K562 (cell line): ENCODE measurements around the gene NTRK3. TPM values are rescaled to one million over a fixed set of nuclear protein-coding genes. Genes with fewer than 3 reads are reported as not detected.

ENCODE experiments used
- ATAC-seq: fragments of 200-7000 bp; cut with Tn5 transposase; 3 replicates; pipeline ENCODE4 v1.9.1; 2020; ENCODE audit warnings: moderate library complexity
- BruUV-seq: library from RNA; stranded (reverse); fragments of 400-500 nt; replicated peaks from 2 replicates; lab custom pipeline; 2021; lab: Mats Ljungman, UMichigan
- CTCF ChIA-PET: fragments of 300-600 bp; formaldehyde crosslinking; extraction: SDS; loops from one replicate; lab custom pipeline; 2021; ENCODE audit warnings: low intra/inter-chr PET ratio; lab: Yijun Ruan, JAX
- POLR2A ChIA-PET: fragments of 300-600, 350-650 bp; sonication (Branson Sonifier 250); formaldehyde crosslinking; extraction: SDS; loops from one replicate; lab custom pipeline; 2021; ENCODE audit warnings: antibody characterized with exemption, inconsistent platforms; lab: Yijun Ruan, JAX
- DNase-seq, 4 experiments: peaks; one replicate each; pipeline versions ENCODE4 v3.0.0 to v3.0.0-alpha.2; 2011 to 2018; ENCODE audit warnings: low spot score in 3 of 4, mixed read lengths in 3 of 4; ENCODE audit errors: extremely low read depth in 1 of 4
- FAIRE-seq: peaks from 2 replicates; lab custom pipeline; 2011; peaks lifted over from hg19 to GRCh38; lab: Jason Lieb, UNC
- H2AFZ ChIP-seq: 2 replicates; pipeline ENCODE4 v1.6.0; 2011; ENCODE audit warnings: low read depth, low read length, control low read depth, inconsistent platforms
- H3K27ac ChIP-seq: fragments of 200-600 bp; 3 replicates; pipeline ENCODE4 v1.8.0; 2011; ENCODE audit warnings: low read depth, mild to moderate bottlenecking, control low read depth, inconsistent platforms, low read length, moderate library complexity, mixed read lengths; ENCODE audit errors: extremely low read depth
- H3K27me3 ChIP-seq, 2 experiments: fragments of 300-600 bp in 1 of 2; 2 replicates in 1 of 2; 3 replicates in 1 of 2; pipeline versions ENCODE4 v1.6.0 to v1.8.0; 2011; ENCODE audit warnings: inconsistent platforms in 2 of 2, low read length in 2 of 2, mild to moderate bottlenecking in 1 of 2, mixed read lengths in 1 of 2, moderate library complexity in 1 of 2; ENCODE audit not compliant: control insufficient read depth in 2 of 2, insufficient read depth in 2 of 2
- H3K36me3 ChIP-seq: fragments of 300-600 bp; 3 replicates; pipeline ENCODE4 v1.8.0; 2011; ENCODE audit warnings: mild to moderate bottlenecking, low read length, inconsistent platforms; ENCODE audit not compliant: control insufficient read depth, insufficient read depth
- H3K4me1 ChIP-seq, 2 experiments: fragments of 200-600 bp in 1 of 2; replicated peaks in 1 of 2; 2 replicates in 1 of 2; 3 replicates in 1 of 2; pipeline versions ENCODE4 v1.5.1 to v1.8.0; 2011; ENCODE audit warnings: inconsistent platforms in 2 of 2, low read length in 2 of 2, mild to moderate bottlenecking in 1 of 2, mixed read lengths in 1 of 2, moderate library complexity in 1 of 2; ENCODE audit not compliant: control insufficient read depth in 2 of 2, insufficient read depth in 2 of 2
- H3K4me2 ChIP-seq: 2 replicates; pipeline ENCODE4 v1.6.1; 2011; ENCODE audit warnings: low read length, control low read depth, inconsistent platforms, mixed read lengths; ENCODE audit not compliant: insufficient read depth
- H3K4me3 ChIP-seq: fragments of 200-600 bp; sonication (generic), shearing (Covaris generic); 2 replicates; pipeline ENCODE4 v1.5.1; 2016; ENCODE audit warnings: control low read depth, inconsistent platforms
- H3K79me2 ChIP-seq: fragments of 200-600 bp; 3 replicates; pipeline ENCODE4 v1.8.0; 2011; ENCODE audit warnings: low read length, inconsistent platforms; ENCODE audit not compliant: control insufficient read depth, insufficient read depth
- H3K9ac ChIP-seq, 2 experiments: 2 replicates each; pipeline versions ENCODE4 v1.6.0 to v1.6.1; 2011; ENCODE audit warnings: low read depth in 2 of 2, low read length in 2 of 2, control low read depth in 1 of 2, inconsistent platforms in 1 of 2, mild to moderate bottlenecking in 1 of 2, mixed read lengths in 1 of 2; ENCODE audit not compliant: insufficient read depth in 1 of 2
- H3K9me1 ChIP-seq: one replicate; pipeline ENCODE4 v1.6.0; 2011; ENCODE audit warnings: inconsistent platforms, mild to moderate bottlenecking, low read length, moderate library complexity; ENCODE audit not compliant: control insufficient read depth, insufficient read depth
- H3K9me3 ChIP-seq: replicated peaks from 2 replicates; pipeline ENCODE4 v1.5.1; 2011; ENCODE audit warnings: low read depth, low read length, inconsistent platforms; ENCODE audit not compliant: control insufficient read depth, insufficient read depth
- H4K20me1 ChIP-seq: replicated peaks from 2 replicates; pipeline ENCODE4 v1.6.1; 2011; ENCODE audit warnings: low read length, inconsistent platforms, mixed read lengths; ENCODE audit not compliant: control insufficient read depth, insufficient read depth
- BDP1 ChIP-seq: IDR thresholded peaks from 3 replicates; pipeline ENCODE4 v1.6.1; 2011; ENCODE audit not compliant: insufficient read length, insufficient read depth
- BRCA1 ChIP-seq, 2 experiments: fragments of 450-650 bp in 1 of 2; sonication (generic) in 1 of 2; formaldehyde crosslinking in 1 of 2; IDR thresholded peaks; 2 replicates each; pipeline versions ENCODE4 v1.5.0 to v1.6.1; 2017 to 2020; ENCODE audit warnings: mild to moderate bottlenecking in 1 of 2, missing genetic modification reagents in 1 of 2
- FOSL1 ChIP-seq: fragments of 200-800 bp; sonication (Bioruptor generic); conservative IDR thresholded peaks from 2 replicates; pipeline ENCODE4 v1.6.1; 2016; ENCODE audit warnings: missing genetic modification characterization, missing compliant biosample characterization
- HES1 ChIP-seq: fragments of 450-650 bp; IDR thresholded peaks from 2 replicates; pipeline ENCODE4 v1.6.1; 2016; ENCODE audit warnings: low read depth, mild to moderate bottlenecking, moderate library complexity
- KLF10 ChIP-seq: fragments of 250-450 bp; sonication (Bioruptor Pico); IDR thresholded peaks from 2 replicates; pipeline ENCODE4 v1.6.1; 2021; ENCODE audit warnings: matching md5 sums
- NR4A1 ChIP-seq, 2 experiments: fragments of 250-450 bp in 1 of 2; fragments of 450-650 bp in 1 of 2; sonication (Bioruptor Pico) in 1 of 2; IDR thresholded peaks; 2 replicates each; pipeline versions ENCODE4 v1.4.0 to v1.6.1; 2016 to 2020; ENCODE audit warnings: mild to moderate bottlenecking in 2 of 2, missing compliant biosample characterization in 1 of 2, missing genetic modification characterization in 1 of 2, moderate library complexity in 1 of 2
- SMARCA5 ChIP-seq: fragments of 450-650 bp; IDR thresholded peaks from 2 replicates; pipeline ENCODE4 v1.6.1; 2016
- SP2 ChIP-seq: IDR thresholded peaks from 2 replicates; pipeline ENCODE4 v1.6.1; 2011; ENCODE audit warnings: mild to moderate bottlenecking, low read depth, low read length, moderate library complexity; ENCODE audit not compliant: poor library complexity, severe bottlenecking; ENCODE audit errors: extremely low read depth
- SRSF9 ChIP-seq: fragments of 200-400 bp; formaldehyde crosslinking; IDR thresholded peaks from 2 replicates; pipeline ENCODE4 v1.6.1; 2017; ENCODE audit warnings: low read depth, low read length, borderline replicate concordance
- THRB ChIP-seq: fragments of 450-650 bp; formaldehyde crosslinking; conservative IDR thresholded peaks from 2 replicates; pipeline ENCODE4 v1.4.0; 2022; ENCODE audit warnings: mild to moderate bottlenecking, missing genetic modification characterization
- ZNF239 ChIP-seq: fragments of 250-450 bp; sonication (Bioruptor Pico); IDR thresholded peaks from 2 replicates; pipeline ENCODE4 v1.4.0; 2020; ENCODE audit warnings: mild to moderate bottlenecking
- ZNF589 ChIP-seq: fragments of 200-800 bp; sonication (Bioruptor generic); IDR thresholded peaks from 2 replicates; pipeline ENCODE4 v1.6.1; 2016; ENCODE audit warnings: low read depth, missing genetic modification characterization, missing compliant biosample characterization
- ZNF699 ChIP-seq: fragments of 250-450 bp; sonication (Bioruptor Pico); IDR thresholded peaks from 2 replicates; pipeline ENCODE4 v1.8.0; 2021; ENCODE audit warnings: mild to moderate bottlenecking, moderate library complexity; ENCODE audit not compliant: insufficient replicate concordance
- ZNF778 ChIP-seq: fragments of 450-650 bp; formaldehyde crosslinking; IDR thresholded peaks from 2 replicates; pipeline ENCODE4 v1.4.0; 2020; ENCODE audit warnings: mild to moderate bottlenecking, moderate library complexity
- ZNF785 ChIP-seq: fragments of 250-450 bp; sonication (Bioruptor Pico); IDR thresholded peaks from 2 replicates; pipeline ENCODE4 v1.4.0; 2020; ENCODE audit warnings: mild to moderate bottlenecking
- WGBS: fragments of 100-300 bp; shearing (Covaris generic); methylation state at CpG from one replicate; pipeline ENCODE4 v1.1.6; 2016; ENCODE audit warnings: low coverage, mixed read lengths; ENCODE audit not compliant: insufficient coverage; ENCODE audit errors: missing lambda C conversion rate; 5-methylcytosine and 5-hydroxymethylcytosine counted together
- in situ Hi-C: fragments of 300-500 bp; cut with MboI; formaldehyde crosslinking; loops from 4 replicates; pipeline ENCODE4 v1.15.0; 2018; ENCODE audit warnings: inconsistent platforms, mixed read lengths
- intact Hi-C: fragments of 100-400 bp; cut with micrococcal nuclease; formaldehyde crosslinking; loops from 2 replicates; pipeline ENCODE4 v1.14.2; 2022
- polyA plus RNA-seq, 8 experiments: library from polyadenylated mRNA; depleted of rRNA in 4 of 8; stranded (reverse) in 5 of 8; unstranded in 3 of 8; fragments of >200 nt; fragmentation: Nextera tagmentation in 2 of 8; fragmentation: Illumina TruSeq in 1 of 8; extraction: Ambion mirVana in 2 of 8; extraction: Trizol in 1 of 8; gene quantifications; 2 replicates each; pipeline versions ENCODE4 v1.2.1 to v1.2.3, GENCODE V29; 2011 to 2014; ENCODE audit warnings: inconsistent platforms in 1 of 8, missing spikeins in 1 of 8
- total RNA-seq, 7 experiments: library from RNA; depleted of rRNA in 6 of 7; stranded (reverse); fragments of >200 nt in 6 of 7; fragmentation: Illumina TruSeq in 2 of 7; extraction: Trizol in 2 of 7; gene quantifications; 2 replicates each; pipeline versions ENCODE4 v1.2.1 to v1.2.3, GENCODE V29; 2011 to 2021; ENCODE audit warnings: low replicate concordance in 1 of 7

The NTRK3 gene
- total and polyA plus RNA-seq, 9 of the 15 experiments (the other 6 are each of a cell fraction or from before 2014, with no cell fraction given), result 0.11 to 0.13 TPM; not detected in 7

- intact Hi-C loops, result no loop called here
- WGBS, result 3% methylated on average over 2 of the region's 2 CpGs
- no peaks in the 10 kb centered on the region for H3K79me2 ChIP-seq
- H3K4me2 ChIP-seq, result no peak overlapping the region
- POLR2A ChIA-PET, result interaction anchor here (0.5 to 0.6 kb wide), 2 partner anchors 15 to 17 kb away, joined by 3 read pairs; no protein-coding TSS in a partner anchor
- H3K9me1 ChIP-seq, result no peaks in the 10 kb centered on the region
- H4K20me1 ChIP-seq, result no peaks in the 10 kb centered on the region
- H3K9ac ChIP-seq, result no peak overlapping the region
- no peak for ATAC-seq
- H3K4me3 ChIP-seq, result no peak overlapping the region
- no peak for DNase-seq
- H3K36me3 ChIP-seq, result no peaks in the 10 kb centered on the region
- no peak for TF ChIP-seq ZNF239 (CRISPR knock-in tag)
- no peak overlapping the region for H2AFZ ChIP-seq
- CTCF ChIA-PET, result no interaction called here
- H3K27ac ChIP-seq, result no peak overlapping the region
- H3K9me3 ChIP-seq, result no peaks in the 10 kb centered on the region
- H3K27me3 ChIP-seq, result peaks cover 2 to 34% of the 10 kb centered on the region in 2 experiments; a peak in 4 of 5 replicates
- no TSS peak for BruUV-seq
- FAIRE-seq, result no peak
- H3K4me1 ChIP-seq, result no peaks in the 10 kb centered on the region
- in situ Hi-C loops, result no loop called here
These were observed 301.7 kb downstream of the NTRK3 start for GRCh38 chr15:87954793-87955192.

GRCh38 chr15:87952736-87953287, 303.7 kb downstream of the NTRK3 start:
- CTCF ChIA-PET, result no interaction called here
- TF ChIP-seq KLF10 (CRISPR knock-in tag), result no peak
- no peak for TF ChIP-seq ZNF589 (CRISPR knock-in tag)
- no peak for TF ChIP-seq FOSL1 (tag)
- TF ChIP-seq BDP1, result no peak
- TF ChIP-seq SRSF9, result no peak
- no peak for TF ChIP-seq ZNF778 (CRISPR knock-in tag)
- no peak for TF ChIP-seq NR4A1 (CRISPR knock-in tag; IDR thresholded peaks at IDR 0.05)
- TF ChIP-seq NR4A1 (tag; IDR thresholded peaks at IDR 0.05), result no peak
- no peak for TF ChIP-seq BRCA1 (IDR thresholded peaks at IDR 0.05)
- TF ChIP-seq BRCA1 (CRISPR knock-in tag; IDR thresholded peaks at IDR 0.05), result no peak
- TF ChIP-seq SMARCA5, result no peak
- no peak for TF ChIP-seq SP2
- TF ChIP-seq ZNF785, result no peak
- TF ChIP-seq HES1, result no peak
- no peak for TF ChIP-seq ZNF699 (CRISPR knock-in tag)
- no peak for TF ChIP-seq THRB

More at GRCh38 chr15:87952736-87953287, 303.7 kb downstream of the NTRK3 start:
- no peak for FAIRE-seq
- WGBS, result 11% methylated on average over 20 of the region's 23 CpGs
- Histone ChIP-seq H2AFZ (no peak overlapping the region), H3K9ac (no peak overlapping the region), H3K4me3 (no peak overlapping the region), H3K79me2 (no peaks in the 10 kb centered on the region), H3K4me1 (no peaks in the 10 kb centered on the region), H3K27ac (no peak overlapping the region), H3K36me3 (no peaks in the 10 kb centered on the region), H3K9me1 (no peaks in the 10 kb centered on the region), H4K20me1 (no peaks in the 10 kb centered on the region), H3K9me3 (no peaks in the 10 kb centered on the region), H3K27me3 (peaks cover 0 to 21% of the 10 kb centered on the region in 2 experiments; a peak in 3 of 5 replicates), H3K4me2 (no peak overlapping the region)
- POLR2A ChIA-PET, result no interaction called here
- ATAC-seq, result no peak
- in situ Hi-C loops (no loop called here), intact Hi-C loops (no loop called here)
- no peak for DNase-seq
- no TSS peak for BruUV-seq
